Type B pancreatic cell (in vitro differentiated cells): ENCODE results near the gene PHOX2A. TPM values are rescaled to one million over a fixed set of nuclear protein-coding genes. Genes with fewer than 3 reads are reported as not detected.

ENCODE experiments used
- DNase-seq: peaks from one replicate; pipeline ENCODE4 v3.0.0; 2021; ENCODE audit warnings: mixed read lengths; ENCODE audit not compliant: unreplicated experiment; ENCODE audit errors: extremely low spot score
- H3K27ac Mint-ChIP-seq: 2 replicates; pipeline ENCODE4 v1.8.0; 2021; ENCODE audit warnings: mild to moderate bottlenecking, mixed read lengths
- H3K27me3 Mint-ChIP-seq: 2 replicates; pipeline ENCODE4 v1.8.0; 2021; ENCODE audit warnings: mixed read lengths
- H3K36me3 Mint-ChIP-seq: 2 replicates; pipeline ENCODE4 v1.8.0; 2021; ENCODE audit warnings: mixed read lengths
- H3K4me1 Mint-ChIP-seq: one replicate; pipeline ENCODE4 v1.8.0; 2021; ENCODE audit warnings: mixed read lengths; ENCODE audit not compliant: unreplicated experiment
- H3K4me3 Mint-ChIP-seq: 2 replicates; pipeline ENCODE4 v1.8.0; 2021; ENCODE audit warnings: mild to moderate bottlenecking, mixed read lengths
- H3K9me3 Mint-ChIP-seq: 2 replicates; pipeline ENCODE4 v1.8.0; 2021; ENCODE audit warnings: mixed read lengths
- total RNA-seq: library from RNA; stranded (reverse); gene quantifications from 2 replicates; pipeline ENCODE4 v1.2.1, GENCODE V29; 2021; ENCODE audit warnings: low replicate concordance
- TF ChIP-seq, protein P1 (sequence below): fragments of 200-600 bp; sonication (generic); conservative IDR thresholded peaks from 2 replicates; pipeline ENCODE4 v1.5.0; 2021; ENCODE audit warnings: antibody characterized with exemption, mild to moderate bottlenecking

The PHOX2A gene
- total RNA-seq, 1 donor from 2014 or later = 2.8 TPM

- Mint-ChIP-seq H3K9me3 (no peaks in the 10 kb centered on the region), H3K27ac (no peak overlapping the region), H3K36me3 (peaks cover 30% of the 10 kb centered on the region), H3K27me3 (peaks cover 14% of the 10 kb centered on the region), H3K4me1 (peaks cover 15% of the 10 kb centered on the region), H3K4me3 (no peak overlapping the region)
- DNase-seq = peak; percentile 62
- TF ChIP-seq, protein P1, sequence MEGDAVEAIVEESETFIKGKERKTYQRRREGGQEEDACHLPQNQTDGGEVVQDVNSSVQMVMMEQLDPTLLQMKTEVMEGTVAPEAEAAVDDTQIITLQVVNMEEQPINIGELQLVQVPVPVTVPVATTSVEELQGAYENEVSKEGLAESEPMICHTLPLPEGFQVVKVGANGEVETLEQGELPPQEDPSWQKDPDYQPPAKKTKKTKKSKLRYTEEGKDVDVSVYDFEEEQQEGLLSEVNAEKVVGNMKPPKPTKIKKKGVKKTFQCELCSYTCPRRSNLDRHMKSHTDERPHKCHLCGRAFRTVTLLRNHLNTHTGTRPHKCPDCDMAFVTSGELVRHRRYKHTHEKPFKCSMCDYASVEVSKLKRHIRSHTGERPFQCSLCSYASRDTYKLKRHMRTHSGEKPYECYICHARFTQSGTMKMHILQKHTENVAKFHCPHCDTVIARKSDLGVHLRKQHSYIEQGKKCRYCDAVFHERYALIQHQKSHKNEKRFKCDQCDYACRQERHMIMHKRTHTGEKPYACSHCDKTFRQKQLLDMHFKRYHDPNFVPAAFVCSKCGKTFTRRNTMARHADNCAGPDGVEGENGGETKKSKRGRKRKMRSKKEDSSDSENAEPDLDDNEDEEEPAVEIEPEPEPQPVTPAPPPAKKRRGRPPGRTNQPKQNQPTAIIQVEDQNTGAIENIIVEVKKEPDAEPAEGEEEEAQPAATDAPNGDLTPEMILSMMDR = no peak
Observed at GRCh38 chr11:72235351-72236057, 8.5 kb downstream of the PHOX2A start.

GRCh38 chr11:72234920-72235319, 9.1 kb downstream of the PHOX2A start:
- Mint-ChIP-seq H3K27ac (no peak overlapping the region), H3K27me3 (peaks cover 10% of the 10 kb centered on the region), H3K36me3 (peaks cover 27% of the 10 kb centered on the region)

GRCh38 chr11:72234514-72234830, 9.5 kb downstream of the PHOX2A start:
- Mint-ChIP-seq H3K27ac (no peak overlapping the region), H3K9me3 (no peaks in the 10 kb centered on the region), H3K27me3 (peaks cover 9% of the 10 kb centered on the region), H3K4me1 (peaks cover 11% of the 10 kb centered on the region), H3K36me3 (peaks cover 27% of the 10 kb centered on the region), H3K4me3 (no peak overlapping the region)
- peak; percentile 42 for DNase-seq
- TF ChIP-seq, protein P1 = no peak

More at GRCh38 chr11:72234920-72235319, 9.1 kb downstream of the PHOX2A start:
- TF ChIP-seq, protein P1 = no peak
- Mint-ChIP-seq H3K9me3 (no peaks in the 10 kb centered on the region), H3K4me3 (no peak overlapping the region), H3K4me1 (peaks cover 12% of the 10 kb centered on the region)
- DNase-seq = peak; percentile 53

DNA sequence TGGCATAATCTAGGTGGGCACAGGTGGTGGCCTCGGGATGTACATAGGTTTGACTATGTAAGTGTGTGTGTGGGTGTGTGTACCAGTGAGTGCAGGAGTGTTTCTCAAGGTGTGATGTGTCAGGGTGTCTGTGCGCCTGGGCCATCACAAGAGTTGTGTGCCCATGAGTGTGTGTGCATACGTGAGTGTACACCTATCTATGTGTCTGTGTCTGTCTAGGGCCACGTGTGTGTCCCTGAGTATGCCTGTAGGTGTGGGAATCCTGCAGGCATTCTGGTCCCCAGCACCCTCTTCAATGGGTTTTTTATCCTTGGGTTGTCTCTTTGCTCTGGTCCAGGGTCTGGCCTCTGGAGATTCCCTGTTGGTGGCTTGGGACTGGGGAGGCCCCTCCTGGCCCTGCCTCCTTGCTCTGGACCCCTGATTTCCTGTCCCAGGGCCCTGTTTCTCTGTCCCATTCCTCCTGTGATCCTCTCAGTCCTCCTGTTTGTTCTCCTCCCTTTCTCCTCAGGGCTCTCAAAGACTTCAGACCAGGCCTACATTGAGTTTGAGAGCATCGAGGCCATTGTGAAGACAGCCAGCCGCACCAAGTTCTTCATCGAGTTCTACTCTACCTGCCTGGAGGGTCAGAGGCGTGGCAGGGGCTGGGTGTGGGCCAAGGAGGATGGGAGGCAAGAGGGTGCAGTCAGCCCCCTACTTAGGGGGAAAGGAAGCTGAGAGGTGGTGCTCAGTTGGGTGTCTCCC, 10.0 kb downstream of the PHOX2A start:
- H3K36me3 Mint-ChIP-seq = peaks cover 32% of the 10 kb centered on the region
- peaks cover 3% of the 10 kb centered on the region for H3K27me3 Mint-ChIP-seq
- no peak overlapping the region for H3K4me3 Mint-ChIP-seq
- peak; percentile 47 for DNase-seq
- H3K27ac Mint-ChIP-seq = no peak overlapping the region
- peaks cover 11% of the 10 kb centered on the region for H3K4me1 Mint-ChIP-seq
- H3K9me3 Mint-ChIP-seq = no peaks in the 10 kb centered on the region
- TF ChIP-seq, protein P1 = no peak

DNA sequence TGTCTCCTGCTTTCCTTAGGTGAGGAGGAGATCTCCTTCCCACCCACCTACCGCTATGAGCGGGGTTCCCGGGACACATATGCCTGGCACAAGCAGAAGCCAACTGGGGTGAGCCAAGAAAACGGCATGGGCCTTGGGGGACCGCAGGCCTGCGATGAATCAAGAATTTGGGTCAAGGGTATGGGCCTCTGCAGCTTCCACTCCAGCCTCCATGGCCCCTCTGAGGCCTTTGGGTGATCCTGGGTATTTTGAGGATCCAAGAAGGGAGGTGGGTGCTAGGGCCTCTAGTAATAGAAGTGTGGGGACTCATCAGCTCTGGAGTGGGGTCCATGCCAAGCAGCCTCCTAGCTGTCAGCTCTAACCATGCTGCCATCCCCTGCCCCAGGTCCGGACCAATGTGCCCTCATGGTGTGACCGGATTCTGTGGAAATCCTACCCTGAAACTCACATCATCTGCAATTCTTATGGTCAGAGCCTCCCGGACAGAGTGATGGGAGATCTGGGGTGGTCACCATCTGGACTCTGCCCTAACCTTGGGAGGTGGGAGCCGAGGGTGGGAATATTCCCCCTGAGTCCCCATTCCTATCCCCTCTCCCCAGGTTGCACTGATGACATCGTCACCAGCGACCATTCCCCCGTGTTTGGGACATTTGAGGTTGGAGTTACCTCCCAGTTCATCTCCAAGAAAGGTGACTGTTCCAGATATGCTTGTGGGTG, 10.8 kb downstream of the PHOX2A start:
- Mint-ChIP-seq H3K9me3 (no peaks in the 10 kb centered on the region), H3K27me3 (no peaks in the 10 kb centered on the region), H3K4me1 (peaks cover 7% of the 10 kb centered on the region), H3K36me3 (peaks cover 32% of the 10 kb centered on the region), H3K27ac (no peak overlapping the region), H3K4me3 (no peak overlapping the region)
- TF ChIP-seq, protein P1 = no peak
- peak; percentile 39 for DNase-seq
